OCI-LY1 (cell line): ENCODE measurements around the gene DYNC1I1.

Experiments
- H2AFZ ChIP-seq: fragments of 200-600 bp; sonication (generic), shearing (Covaris generic); 2 replicates; pipeline ENCODE4 v1.6.0; 2014; ENCODE audit warnings: antibody characterized with exemption, mild to moderate bottlenecking, low read length
- H3F3A ChIP-seq: fragments of 200-600 bp; sonication (generic), shearing (Covaris generic); 2 replicates; pipeline ENCODE4 v1.6.0; 2014; ENCODE audit warnings: mild to moderate bottlenecking, antibody characterized with exemption, low read length, moderate library complexity; ENCODE audit not compliant: insufficient read depth
- H3K27ac ChIP-seq: fragments of 200-600 bp; sonication (generic); 2 replicates; pipeline ENCODE4 v1.5.1; 2014; ENCODE audit warnings: low read length, mixed run types, mild to moderate bottlenecking, low read depth; ENCODE audit not compliant: poor library complexity, severe bottlenecking
- H3K27me3 ChIP-seq: fragments of 200-600 bp; sonication (generic); 2 replicates; pipeline ENCODE4 v1.6.0; 2014; ENCODE audit warnings: antibody characterized with exemption, mild to moderate bottlenecking, low read length, moderate library complexity; ENCODE audit not compliant: insufficient read depth
- H3K36me3 ChIP-seq: fragments of 200-600 bp; sonication (generic); 2 replicates; pipeline ENCODE4 v1.6.1; 2014; ENCODE audit warnings: mild to moderate bottlenecking, antibody characterized with exemption, low read length, moderate library complexity, mixed read lengths; ENCODE audit not compliant: insufficient read depth
- H3K4me1 ChIP-seq: fragments of 200-600 bp; sonication (generic); 2 replicates; pipeline ENCODE4 v1.5.1; 2014; ENCODE audit warnings: mild to moderate bottlenecking, low read length, moderate library complexity; ENCODE audit not compliant: insufficient read depth, severe bottlenecking
- H3K4me2 ChIP-seq: fragments of 200-600 bp; sonication (generic), shearing (Covaris generic); 2 replicates; pipeline ENCODE4 v1.6.1; 2014; ENCODE audit warnings: low read length
- H3K4me3 ChIP-seq: fragments of 200-600 bp; sonication (generic); 2 replicates; pipeline ENCODE4 v1.5.1; 2014; ENCODE audit warnings: low read length, low read depth, mild to moderate bottlenecking, mixed read lengths; ENCODE audit not compliant: poor library complexity, severe bottlenecking
- H3K79me2 ChIP-seq: fragments of 200-600 bp; shearing (Covaris generic); 2 replicates; pipeline ENCODE4 v1.6.1; 2016; ENCODE audit warnings: mixed run types, low read length, mixed read lengths; ENCODE audit not compliant: insufficient read depth
- H3K9ac ChIP-seq: fragments of 200-600 bp; sonication (generic), shearing (Covaris generic); 2 replicates; pipeline ENCODE4 v1.6.1; 2014; ENCODE audit warnings: mild to moderate bottlenecking, low read length, mixed read lengths
- H3K9me2 ChIP-seq: fragments of 200-600 bp; sonication (generic), shearing (Covaris generic); 2 replicates; pipeline ENCODE4 v1.6.1; 2014; ENCODE audit warnings: low read depth, mild to moderate bottlenecking, low read length, mixed read lengths
- H3K9me3 ChIP-seq: fragments of 200-600 bp; shearing (Covaris generic); 2 replicates; pipeline ENCODE4 v1.6.1; 2014; ENCODE audit warnings: low read length, mixed read lengths
- H4K20me1 ChIP-seq: fragments of 200-600 bp; sonication (generic), shearing (Covaris generic); 2 replicates; pipeline ENCODE4 v1.6.0; 2016; ENCODE audit warnings: mild to moderate bottlenecking, low read length; ENCODE audit not compliant: insufficient read depth
- EZH2 ChIP-seq: fragments of 200-600 bp; sonication (generic), shearing (Covaris generic); IDR thresholded peaks from 2 replicates; pipeline ENCODE4 v1.8.0; 2017; ENCODE audit warnings: borderline replicate concordance, mixed run types, mild to moderate bottlenecking, antibody characterized with exemption, low read length, moderate library complexity, mixed read lengths
- TF ChIP-seq, protein P1 (sequence below): fragments of 200-600 bp; sonication (generic), shearing (Covaris generic); IDR thresholded peaks from 2 replicates; pipeline ENCODE4 v1.5.1; 2017; ENCODE audit warnings: mild to moderate bottlenecking, antibody characterized with exemption, low read length, moderate library complexity, mixed read lengths

The DYNC1I1 gene

DNA sequence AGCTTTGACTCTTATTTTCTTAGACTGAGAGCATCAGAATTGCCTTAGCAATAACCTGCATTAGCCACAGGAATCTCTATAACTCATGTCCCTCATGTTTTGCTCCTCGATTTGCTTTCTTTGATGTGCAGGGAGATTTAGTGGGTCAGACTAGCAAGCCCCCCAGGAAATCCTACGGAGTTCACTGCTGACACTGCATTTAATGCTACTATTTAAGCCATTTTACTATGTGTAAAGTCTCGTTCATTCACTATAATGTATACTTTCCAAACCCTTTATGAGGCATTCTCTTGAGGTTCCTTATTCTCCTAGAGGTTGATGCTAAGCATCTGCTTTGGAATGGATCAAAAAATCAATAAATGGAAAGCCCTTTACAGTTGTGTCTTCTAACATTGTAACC lies 28.4 kb downstream of the DYNC1I1 start:
- Histone ChIP-seq H3F3A (no peaks in the 10 kb centered on the region), H3K9ac (no peak overlapping the region), H3K27me3 (no peaks in the 10 kb centered on the region), H3K27ac (no peak overlapping the region), H4K20me1 (no peaks in the 10 kb centered on the region), H3K4me1 (peaks cover 38% of the 10 kb centered on the region), H3K4me2 (no peak overlapping the region), H3K79me2 (0 out of 2 replicates have a peak, but pooled peaks cover 3% of the 10 kb centered on the region), H3K36me3 (no peaks in the 10 kb centered on the region), H3K9me2 (no peaks in the 10 kb centered on the region), H3K9me3 (no peaks in the 10 kb centered on the region), H3K4me3 (no peak overlapping the region), H2AFZ (no peak overlapping the region)
- TF ChIP-seq, protein P1, sequence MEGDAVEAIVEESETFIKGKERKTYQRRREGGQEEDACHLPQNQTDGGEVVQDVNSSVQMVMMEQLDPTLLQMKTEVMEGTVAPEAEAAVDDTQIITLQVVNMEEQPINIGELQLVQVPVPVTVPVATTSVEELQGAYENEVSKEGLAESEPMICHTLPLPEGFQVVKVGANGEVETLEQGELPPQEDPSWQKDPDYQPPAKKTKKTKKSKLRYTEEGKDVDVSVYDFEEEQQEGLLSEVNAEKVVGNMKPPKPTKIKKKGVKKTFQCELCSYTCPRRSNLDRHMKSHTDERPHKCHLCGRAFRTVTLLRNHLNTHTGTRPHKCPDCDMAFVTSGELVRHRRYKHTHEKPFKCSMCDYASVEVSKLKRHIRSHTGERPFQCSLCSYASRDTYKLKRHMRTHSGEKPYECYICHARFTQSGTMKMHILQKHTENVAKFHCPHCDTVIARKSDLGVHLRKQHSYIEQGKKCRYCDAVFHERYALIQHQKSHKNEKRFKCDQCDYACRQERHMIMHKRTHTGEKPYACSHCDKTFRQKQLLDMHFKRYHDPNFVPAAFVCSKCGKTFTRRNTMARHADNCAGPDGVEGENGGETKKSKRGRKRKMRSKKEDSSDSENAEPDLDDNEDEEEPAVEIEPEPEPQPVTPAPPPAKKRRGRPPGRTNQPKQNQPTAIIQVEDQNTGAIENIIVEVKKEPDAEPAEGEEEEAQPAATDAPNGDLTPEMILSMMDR = no peak
- TF ChIP-seq EZH2 = no peak

GRCh38 chr7:95802270-95802669 lies 29.9 kb downstream of the DYNC1I1 start:
- H3K9me2 ChIP-seq = no peaks in the 10 kb centered on the region
- H3K4me1 ChIP-seq = peaks cover 23% of the 10 kb centered on the region
- no peak overlapping the region for H3K27ac ChIP-seq
- H3K36me3 ChIP-seq = no peaks in the 10 kb centered on the region
- no peaks in the 10 kb centered on the region for H3K79me2 ChIP-seq
- H3K4me2 ChIP-seq = no peak overlapping the region
- no peak overlapping the region for H3K9ac ChIP-seq
- no peaks in the 10 kb centered on the region for H3K27me3 ChIP-seq
- H3K9me3 ChIP-seq = no peaks in the 10 kb centered on the region
- H3F3A ChIP-seq = no peaks in the 10 kb centered on the region
- TF ChIP-seq, protein P1 = no peak
- TF ChIP-seq EZH2 = no peak
- H2AFZ ChIP-seq = no peak overlapping the region
- no peak overlapping the region for H3K4me3 ChIP-seq
- no peaks in the 10 kb centered on the region for H4K20me1 ChIP-seq

DNA sequence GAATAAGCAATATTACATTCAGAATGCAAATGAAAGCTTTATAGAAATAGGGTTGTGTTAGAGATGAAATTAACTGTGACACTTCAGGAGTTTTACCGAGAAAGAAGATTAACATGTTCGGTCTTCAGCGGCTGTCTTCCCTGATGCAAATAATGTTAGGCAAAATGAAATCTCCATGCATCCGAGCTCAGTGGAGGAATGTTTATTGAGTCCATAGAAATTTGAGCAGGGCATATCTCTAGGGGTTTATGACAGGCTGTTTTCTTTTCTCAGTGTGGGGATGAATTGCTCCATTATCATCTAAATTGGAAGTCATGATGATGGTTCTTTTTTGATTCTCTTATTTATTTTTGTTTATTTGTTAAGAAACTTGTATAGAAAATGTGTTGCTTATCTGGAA lies 31.7 kb downstream of the DYNC1I1 start:
- TF ChIP-seq EZH2 = no peak
- Histone ChIP-seq H2AFZ (no peak overlapping the region), H3F3A (no peaks in the 10 kb centered on the region), H3K4me3 (no peak overlapping the region), H3K79me2 (no peaks in the 10 kb centered on the region), H3K36me3 (no peaks in the 10 kb centered on the region), H3K27ac (no peak overlapping the region), H3K4me2 (no peak overlapping the region), H3K9ac (no peak overlapping the region), H3K9me3 (no peaks in the 10 kb centered on the region), H4K20me1 (no peaks in the 10 kb centered on the region), H3K9me2 (no peaks in the 10 kb centered on the region), H3K4me1 (peaks cover 9% of the 10 kb centered on the region), H3K27me3 (no peaks in the 10 kb centered on the region)

GRCh38 chr7:95805909-95806308 lies 33.6 kb downstream of the DYNC1I1 start:
- no peak overlapping the region for H3K4me3 ChIP-seq
- TF ChIP-seq, protein P1 = no peak
- TF ChIP-seq EZH2 = no peak
- H3K9ac ChIP-seq = no peak overlapping the region
- H3K9me2 ChIP-seq = no peaks in the 10 kb centered on the region
- H3K27me3 ChIP-seq = no peaks in the 10 kb centered on the region
- H3K27ac ChIP-seq = no peak overlapping the region
- no peaks in the 10 kb centered on the region for H3K79me2 ChIP-seq
- H4K20me1 ChIP-seq = no peaks in the 10 kb centered on the region
- H3K4me2 ChIP-seq = no peak overlapping the region
- no peaks in the 10 kb centered on the region for H3K36me3 ChIP-seq
- H3K4me1 ChIP-seq = no peaks in the 10 kb centered on the region
- no peak overlapping the region for H2AFZ ChIP-seq
- no peaks in the 10 kb centered on the region for H3K9me3 ChIP-seq
- H3F3A ChIP-seq = no peaks in the 10 kb centered on the region
